Suprapubic skin (tissue), 3 donors: ENCODE measurements around the gene FYTTD1.

ENCODE experiments used
- EP300 ChIP-seq: sonication (generic); formaldehyde crosslinking; IDR thresholded peaks from one replicate; pipeline ENCODE4 v1.6.1; 2017; ENCODE audit warnings: antibody characterized with exemption
- POLR2A ChIP-seq, 2 donors: fragments of 450-650 bp; IDR thresholded peaks; one replicate each; pipeline ENCODE4 v1.6.1; 2017; ENCODE audit warnings: antibody characterized with exemption in 2 of 2, mild to moderate bottlenecking in 2 of 2, moderate library complexity in 2 of 2
- TF ChIP-seq, protein P1 (sequence below), 2 donors: fragments of 200-600 bp in 1 of 2; fragments of 450-650 bp in 1 of 2; sonication (generic) in 1 of 2; IDR thresholded peaks; one replicate each; pipeline ENCODE4 v1.5.1; 2016 to 2019; ENCODE audit warnings: antibody characterized with exemption in 2 of 2, mild to moderate bottlenecking in 1 of 2, moderate library complexity in 1 of 2

- no peak for TF ChIP-seq POLR2A (IDR thresholded peaks at IDR 0.05)
- TF ChIP-seq EP300: no peak
- TF ChIP-seq, protein P1, sequence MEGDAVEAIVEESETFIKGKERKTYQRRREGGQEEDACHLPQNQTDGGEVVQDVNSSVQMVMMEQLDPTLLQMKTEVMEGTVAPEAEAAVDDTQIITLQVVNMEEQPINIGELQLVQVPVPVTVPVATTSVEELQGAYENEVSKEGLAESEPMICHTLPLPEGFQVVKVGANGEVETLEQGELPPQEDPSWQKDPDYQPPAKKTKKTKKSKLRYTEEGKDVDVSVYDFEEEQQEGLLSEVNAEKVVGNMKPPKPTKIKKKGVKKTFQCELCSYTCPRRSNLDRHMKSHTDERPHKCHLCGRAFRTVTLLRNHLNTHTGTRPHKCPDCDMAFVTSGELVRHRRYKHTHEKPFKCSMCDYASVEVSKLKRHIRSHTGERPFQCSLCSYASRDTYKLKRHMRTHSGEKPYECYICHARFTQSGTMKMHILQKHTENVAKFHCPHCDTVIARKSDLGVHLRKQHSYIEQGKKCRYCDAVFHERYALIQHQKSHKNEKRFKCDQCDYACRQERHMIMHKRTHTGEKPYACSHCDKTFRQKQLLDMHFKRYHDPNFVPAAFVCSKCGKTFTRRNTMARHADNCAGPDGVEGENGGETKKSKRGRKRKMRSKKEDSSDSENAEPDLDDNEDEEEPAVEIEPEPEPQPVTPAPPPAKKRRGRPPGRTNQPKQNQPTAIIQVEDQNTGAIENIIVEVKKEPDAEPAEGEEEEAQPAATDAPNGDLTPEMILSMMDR (IDR thresholded peaks at IDR 0.05): no peak
Observed at GRCh38 chr3:197796087-197796486, 46.4 kb downstream of the FYTTD1 start.
